ENCODE data around the gene CENPA. TPM values are rescaled to one million over a fixed set of nuclear protein-coding genes. Genes with fewer than 3 reads are reported as not detected.

The CENPA gene
- total RNA-seq, 1 experiment from 2014 or later: 55.0 TPM

- Histone ChIP-seq H3K27ac (ENCODE audit: low read length) (peak within 1 kb of the TSS; percentile 98), H3K9me3 (ENCODE audit: control insufficient read depth, insufficient read depth, low read depth, low read length) (no peaks in the 10 kb centered on the region), H3K36me3 (ENCODE audit: control insufficient read depth, insufficient read depth, low read length) (peaks cover 6% of the 10 kb centered on the region; the same call in 1 of the 2 replicates), H3K4me3 (ENCODE audit: low read depth in 2 of 2, low read length in 2 of 2) (peak within 1 kb of the TSS; percentile 98 to 99), H3K27me3 (ENCODE audit: control insufficient read depth, insufficient read depth, low read length) (no peaks in the 10 kb centered on the region), H3K4me1 (ENCODE audit: control insufficient read depth, insufficient read depth, low read length) (peaks cover 49% of the 10 kb centered on the region)
- in situ Hi-C loops (cut with HindIII; ENCODE audit: low pct_unique_long_range_greater_than_20kb, low sequenced_read_pairs): no loop called here
- ChIA-PET POLR2A (interaction anchor here (0.6 to 0.7 kb wide), 2 partner anchors 11 to 198 kb away, joined by 5 to 10 read pairs; no protein-coding TSS in a partner anchor), CTCF (no interaction called here)
- TF ChIP-seq, protein P1, sequence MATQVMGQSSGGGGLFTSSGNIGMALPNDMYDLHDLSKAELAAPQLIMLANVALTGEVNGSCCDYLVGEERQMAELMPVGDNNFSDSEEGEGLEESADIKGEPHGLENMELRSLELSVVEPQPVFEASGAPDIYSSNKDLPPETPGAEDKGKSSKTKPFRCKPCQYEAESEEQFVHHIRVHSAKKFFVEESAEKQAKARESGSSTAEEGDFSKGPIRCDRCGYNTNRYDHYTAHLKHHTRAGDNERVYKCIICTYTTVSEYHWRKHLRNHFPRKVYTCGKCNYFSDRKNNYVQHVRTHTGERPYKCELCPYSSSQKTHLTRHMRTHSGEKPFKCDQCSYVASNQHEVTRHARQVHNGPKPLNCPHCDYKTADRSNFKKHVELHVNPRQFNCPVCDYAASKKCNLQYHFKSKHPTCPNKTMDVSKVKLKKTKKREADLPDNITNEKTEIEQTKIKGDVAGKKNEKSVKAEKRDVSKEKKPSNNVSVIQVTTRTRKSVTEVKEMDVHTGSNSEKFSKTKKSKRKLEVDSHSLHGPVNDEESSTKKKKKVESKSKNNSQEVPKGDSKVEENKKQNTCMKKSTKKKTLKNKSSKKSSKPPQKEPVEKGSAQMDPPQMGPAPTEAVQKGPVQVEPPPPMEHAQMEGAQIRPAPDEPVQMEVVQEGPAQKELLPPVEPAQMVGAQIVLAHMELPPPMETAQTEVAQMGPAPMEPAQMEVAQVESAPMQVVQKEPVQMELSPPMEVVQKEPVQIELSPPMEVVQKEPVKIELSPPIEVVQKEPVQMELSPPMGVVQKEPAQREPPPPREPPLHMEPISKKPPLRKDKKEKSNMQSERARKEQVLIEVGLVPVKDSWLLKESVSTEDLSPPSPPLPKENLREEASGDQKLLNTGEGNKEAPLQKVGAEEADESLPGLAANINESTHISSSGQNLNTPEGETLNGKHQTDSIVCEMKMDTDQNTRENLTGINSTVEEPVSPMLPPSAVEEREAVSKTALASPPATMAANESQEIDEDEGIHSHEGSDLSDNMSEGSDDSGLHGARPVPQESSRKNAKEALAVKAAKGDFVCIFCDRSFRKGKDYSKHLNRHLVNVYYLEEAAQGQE (IDR thresholded peaks at IDR 0.05; ENCODE audit: insufficient read depth in 1 of 2, low read depth in 2 of 2, low read length in 1 of 2): no peak
- TF ChIP-seq SIN3A (IDR thresholded peaks at IDR 0.05; ENCODE audit: borderline replicate concordance, insufficient read depth, low read depth, low read length) (peak; percentile 95), POLR2AphosphoS5 (IDR thresholded peaks at IDR 0.05; ENCODE audit: low read depth, low read length) (peak; percentile 60; the same call in 1 of the 2 replicates), TCF7L2 (IDR thresholded peaks at IDR 0.05; ENCODE audit: low read depth, low read length) (no peak)
- TF ChIP-seq, protein P2, sequence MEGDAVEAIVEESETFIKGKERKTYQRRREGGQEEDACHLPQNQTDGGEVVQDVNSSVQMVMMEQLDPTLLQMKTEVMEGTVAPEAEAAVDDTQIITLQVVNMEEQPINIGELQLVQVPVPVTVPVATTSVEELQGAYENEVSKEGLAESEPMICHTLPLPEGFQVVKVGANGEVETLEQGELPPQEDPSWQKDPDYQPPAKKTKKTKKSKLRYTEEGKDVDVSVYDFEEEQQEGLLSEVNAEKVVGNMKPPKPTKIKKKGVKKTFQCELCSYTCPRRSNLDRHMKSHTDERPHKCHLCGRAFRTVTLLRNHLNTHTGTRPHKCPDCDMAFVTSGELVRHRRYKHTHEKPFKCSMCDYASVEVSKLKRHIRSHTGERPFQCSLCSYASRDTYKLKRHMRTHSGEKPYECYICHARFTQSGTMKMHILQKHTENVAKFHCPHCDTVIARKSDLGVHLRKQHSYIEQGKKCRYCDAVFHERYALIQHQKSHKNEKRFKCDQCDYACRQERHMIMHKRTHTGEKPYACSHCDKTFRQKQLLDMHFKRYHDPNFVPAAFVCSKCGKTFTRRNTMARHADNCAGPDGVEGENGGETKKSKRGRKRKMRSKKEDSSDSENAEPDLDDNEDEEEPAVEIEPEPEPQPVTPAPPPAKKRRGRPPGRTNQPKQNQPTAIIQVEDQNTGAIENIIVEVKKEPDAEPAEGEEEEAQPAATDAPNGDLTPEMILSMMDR (IDR thresholded peaks at IDR 0.05): no peak
- ATAC-seq: peak; percentile 93
- no peak for DNase-seq (ENCODE audit: low read depth, low spot score)
- BruUV-seq (replicated peaks): no TSS peak
- intact Hi-C loops (cut with micrococcal nuclease; ENCODE audit: unreplicated experiment): no loop called here
Measured at GRCh38 chr2:26764078-26764887, 21.6 kb upstream of the CENPA start, which contains the start of gene SLC35F6. Gene SLC35F6 (plus strand): TSS chr2:26764284. CDS start chr2:26764350, 66 bp downstream.

- in situ Hi-C loops (cut with HindIII; ENCODE audit: low pct_unique_long_range_greater_than_20kb, low sequenced_read_pairs): no loop called here
- Histone ChIP-seq H3K27ac (ENCODE audit: low read length) (peak overlapping the region; percentile 98), H3K36me3 (ENCODE audit: control insufficient read depth, insufficient read depth, low read length) (peaks cover 6% of the 10 kb centered on the region; the same call in 1 of the 2 replicates), H3K4me3 (ENCODE audit: low read depth in 2 of 2, low read length in 2 of 2) (peak overlapping the region; percentile 98 to 99), H3K4me1 (ENCODE audit: control insufficient read depth, insufficient read depth, low read length) (peaks cover 55% of the 10 kb centered on the region), H3K27me3 (ENCODE audit: control insufficient read depth, insufficient read depth, low read length) (no peaks in the 10 kb centered on the region), H3K9me3 (ENCODE audit: control insufficient read depth, insufficient read depth, low read depth, low read length) (no peaks in the 10 kb centered on the region)
- TSS peak; percentile 77 for BruUV-seq (replicated peaks)
- POLR2A ChIA-PET: interaction anchor here (0.6 kb wide), 1 partner anchor 199 kb away, joined by 5 read pairs; no protein-coding TSS in a partner anchor
- ATAC-seq: no peak
- intact Hi-C loops (cut with micrococcal nuclease; ENCODE audit: unreplicated experiment): no loop called here
- no peak for TF ChIP-seq TCF7L2 (IDR thresholded peaks at IDR 0.05; ENCODE audit: low read depth, low read length)
- TF ChIP-seq, protein P2 (IDR thresholded peaks at IDR 0.05): no peak
- TF ChIP-seq, protein P1 (IDR thresholded peaks at IDR 0.05; ENCODE audit: insufficient read depth in 1 of 2, low read depth in 2 of 2, low read length in 1 of 2): no peak
- TF ChIP-seq SIN3A (IDR thresholded peaks at IDR 0.05; ENCODE audit: borderline replicate concordance, insufficient read depth, low read depth, low read length): no peak
- no peak for TF ChIP-seq POLR2AphosphoS5 (IDR thresholded peaks at IDR 0.05; ENCODE audit: low read depth, low read length)
- no peak for DNase-seq (ENCODE audit: low read depth, low spot score)
- CTCF ChIA-PET: no interaction called here
Measured at GRCh38 chr2:26764906-26765305, 20.9 kb upstream of the CENPA start.
